Retinal pigment epithelial cell (primary cell): Measurements from ENCODE around the gene L1CAM.

Experiments
- DNase-seq: peaks from one replicate; pipeline ENCODE4 v3.0.0-alpha.2; 2010; ENCODE audit warnings: low read depth
- H3K4me3 ChIP-seq: 2 replicates; pipeline ENCODE4 v1.5.1; 2011; ENCODE audit warnings: mild to moderate bottlenecking, low read length, control low read depth, moderate library complexity
- TF ChIP-seq, protein P1 (sequence below): conservative IDR thresholded peaks from 2 replicates; pipeline ENCODE4 v1.5.1; 2011; ENCODE audit warnings: low read depth, low read length, control low read depth, inconsistent platforms

Gene L1CAM

DNA sequence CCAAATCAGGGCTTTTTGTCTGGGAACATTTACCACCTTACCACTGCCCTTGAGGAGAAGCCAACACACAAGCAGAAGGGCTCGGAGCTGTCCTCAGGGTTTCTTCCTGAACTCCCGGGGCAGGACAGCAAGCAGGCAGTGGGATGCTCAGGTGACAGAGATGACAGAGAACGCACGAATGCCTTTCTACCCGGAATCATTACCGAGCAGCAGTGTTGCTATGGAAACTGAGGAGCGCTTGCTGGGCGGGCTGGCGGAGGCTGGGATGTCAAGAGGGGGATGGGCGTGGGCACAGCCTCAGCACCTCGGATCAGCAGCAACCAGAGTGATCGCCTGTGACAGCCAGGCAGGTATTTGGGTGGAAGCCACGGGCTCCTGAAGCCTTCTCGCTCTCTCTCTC, 73.8 kb downstream of the L1CAM start:
- no peak overlapping the region for H3K4me3 ChIP-seq
- DNase-seq = no peak
- TF ChIP-seq, protein P1, sequence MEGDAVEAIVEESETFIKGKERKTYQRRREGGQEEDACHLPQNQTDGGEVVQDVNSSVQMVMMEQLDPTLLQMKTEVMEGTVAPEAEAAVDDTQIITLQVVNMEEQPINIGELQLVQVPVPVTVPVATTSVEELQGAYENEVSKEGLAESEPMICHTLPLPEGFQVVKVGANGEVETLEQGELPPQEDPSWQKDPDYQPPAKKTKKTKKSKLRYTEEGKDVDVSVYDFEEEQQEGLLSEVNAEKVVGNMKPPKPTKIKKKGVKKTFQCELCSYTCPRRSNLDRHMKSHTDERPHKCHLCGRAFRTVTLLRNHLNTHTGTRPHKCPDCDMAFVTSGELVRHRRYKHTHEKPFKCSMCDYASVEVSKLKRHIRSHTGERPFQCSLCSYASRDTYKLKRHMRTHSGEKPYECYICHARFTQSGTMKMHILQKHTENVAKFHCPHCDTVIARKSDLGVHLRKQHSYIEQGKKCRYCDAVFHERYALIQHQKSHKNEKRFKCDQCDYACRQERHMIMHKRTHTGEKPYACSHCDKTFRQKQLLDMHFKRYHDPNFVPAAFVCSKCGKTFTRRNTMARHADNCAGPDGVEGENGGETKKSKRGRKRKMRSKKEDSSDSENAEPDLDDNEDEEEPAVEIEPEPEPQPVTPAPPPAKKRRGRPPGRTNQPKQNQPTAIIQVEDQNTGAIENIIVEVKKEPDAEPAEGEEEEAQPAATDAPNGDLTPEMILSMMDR = no peak
